ENCODE data around the gene MR1. TPM values are rescaled to one million over a fixed set of nuclear protein-coding genes. Genes with fewer than 3 reads are reported as not detected.

The MR1 gene
- total and polyA plus RNA-seq, 12 donors = 3.9 to 36.1 (median 26.1) TPM

DNA sequence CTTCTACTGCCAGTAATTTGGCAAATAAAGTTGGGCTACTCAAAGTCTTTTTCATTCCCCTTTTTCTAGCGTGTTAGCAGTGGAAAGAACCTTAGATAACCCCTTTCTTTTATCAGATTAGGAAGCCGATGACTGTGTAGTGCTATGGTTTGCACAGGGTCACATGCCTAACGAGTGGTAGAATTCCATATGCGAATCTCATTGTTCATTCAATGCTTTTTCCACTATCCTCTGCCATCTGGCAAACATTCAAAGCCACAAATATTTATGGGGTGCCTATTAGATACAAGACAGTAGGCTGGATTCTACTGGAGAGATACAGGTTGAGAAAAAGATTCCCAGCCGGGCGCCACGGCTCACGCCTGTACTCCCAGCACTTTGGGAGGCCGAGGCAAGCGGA, 39.9 kb downstream of the MR1 start:
- 75 to 81% (median 79%) methylated on average over 10 of the region's 10 CpGs for WGBS, 4 donors
- Histone ChIP-seq H3K36me3 (replicated peaks in 1 of 2) (no peaks in the 10 kb centered on the region), H3K4me3 (no peak overlapping the region), H3K4me1 (replicated peaks in 1 of 2) (no peaks in the 10 kb centered on the region), H3K27me3 (peaks cover 4% of the 10 kb centered on the region), H3K9me3 (replicated peaks in 1 of 3) (no peaks in the 10 kb centered on the region), H3K27ac (no peak overlapping the region)
- no peak for TF ChIP-seq POLR2A (IDR thresholded peaks at IDR 0.05)
- TF ChIP-seq, protein P1, sequence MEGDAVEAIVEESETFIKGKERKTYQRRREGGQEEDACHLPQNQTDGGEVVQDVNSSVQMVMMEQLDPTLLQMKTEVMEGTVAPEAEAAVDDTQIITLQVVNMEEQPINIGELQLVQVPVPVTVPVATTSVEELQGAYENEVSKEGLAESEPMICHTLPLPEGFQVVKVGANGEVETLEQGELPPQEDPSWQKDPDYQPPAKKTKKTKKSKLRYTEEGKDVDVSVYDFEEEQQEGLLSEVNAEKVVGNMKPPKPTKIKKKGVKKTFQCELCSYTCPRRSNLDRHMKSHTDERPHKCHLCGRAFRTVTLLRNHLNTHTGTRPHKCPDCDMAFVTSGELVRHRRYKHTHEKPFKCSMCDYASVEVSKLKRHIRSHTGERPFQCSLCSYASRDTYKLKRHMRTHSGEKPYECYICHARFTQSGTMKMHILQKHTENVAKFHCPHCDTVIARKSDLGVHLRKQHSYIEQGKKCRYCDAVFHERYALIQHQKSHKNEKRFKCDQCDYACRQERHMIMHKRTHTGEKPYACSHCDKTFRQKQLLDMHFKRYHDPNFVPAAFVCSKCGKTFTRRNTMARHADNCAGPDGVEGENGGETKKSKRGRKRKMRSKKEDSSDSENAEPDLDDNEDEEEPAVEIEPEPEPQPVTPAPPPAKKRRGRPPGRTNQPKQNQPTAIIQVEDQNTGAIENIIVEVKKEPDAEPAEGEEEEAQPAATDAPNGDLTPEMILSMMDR (IDR thresholded peaks at IDR 0.05) = no peak
- DNase-seq = no peak
- intact Hi-C loops (cut with DNase I) = no loop called here

DNA sequence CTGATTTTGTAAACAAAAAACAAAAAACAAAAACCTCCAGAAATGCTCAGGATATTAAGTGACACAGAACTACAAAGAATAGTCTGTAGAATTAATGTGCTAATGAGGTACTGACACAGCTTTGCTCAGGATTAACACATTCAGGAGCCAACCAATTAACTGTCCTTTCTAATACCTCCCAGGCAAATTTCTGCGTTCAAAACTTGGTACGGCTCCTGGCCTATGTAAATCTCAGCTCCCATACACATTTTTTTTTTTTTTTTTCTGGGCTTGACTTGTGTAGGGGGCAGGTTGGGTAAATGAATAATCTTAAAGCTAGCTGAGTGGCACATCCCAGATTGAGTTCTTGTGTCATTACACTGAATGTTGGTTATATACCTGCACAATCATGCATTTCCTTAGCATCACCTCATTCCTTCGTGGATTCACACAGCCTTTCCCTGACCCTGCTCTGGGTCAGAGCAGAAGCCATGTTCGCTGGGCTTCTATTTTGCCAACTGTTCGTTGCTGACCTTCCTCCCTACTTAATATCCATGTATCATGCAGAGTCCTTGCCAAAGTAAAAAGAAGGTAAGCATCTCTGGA, 42.1 kb downstream of the MR1 start:
- Histone ChIP-seq H3K27ac (no peak overlapping the region), H3K4me1 (replicated peaks in 1 of 2) (no peaks in the 10 kb centered on the region), H3K27me3 (peaks cover 4% of the 10 kb centered on the region), H3K4me3 (no peak overlapping the region), H3K36me3 (replicated peaks in 1 of 2) (no peaks in the 10 kb centered on the region), H3K9me3 (replicated peaks in 1 of 3) (no peaks in the 10 kb centered on the region)
- intact Hi-C loops (cut with DNase I) = no loop called here
- 71 to 74% (median 72%) methylated on average over 5 of the region's 5 CpGs for whole genome bisulfite sequencing, 4 donors
- DNase-seq = no peak
- TF ChIP-seq, protein P1 (IDR thresholded peaks at IDR 0.05) = no peak
- no peak for TF ChIP-seq POLR2A (IDR thresholded peaks at IDR 0.05)

DNA sequence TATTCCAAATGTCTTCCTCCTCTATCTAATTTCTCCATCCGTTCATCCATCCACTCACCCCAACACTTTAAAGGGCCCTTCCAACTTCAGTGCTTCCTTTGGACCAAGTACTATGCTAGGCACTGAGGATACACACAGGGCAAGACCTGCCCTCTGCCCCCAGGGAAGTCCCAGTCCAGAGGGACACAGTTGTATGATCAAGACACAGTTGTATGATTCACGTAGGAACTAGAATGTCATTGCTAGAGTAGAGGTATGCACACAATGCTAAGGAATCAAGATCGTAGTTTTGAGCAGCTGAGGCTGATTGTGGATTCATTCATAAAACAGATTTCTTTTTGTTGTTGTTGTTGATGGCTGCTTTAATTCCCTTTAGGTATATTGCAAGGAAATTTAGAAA, 43.1 kb downstream of the MR1 start:
- H3K27me3 ChIP-seq = peaks cover 4% of the 10 kb centered on the region
- intact Hi-C loops (cut with DNase I) = no loop called here
- H3K9me3 ChIP-seq (replicated peaks in 1 of 3) = no peaks in the 10 kb centered on the region
- no peak for TF ChIP-seq POLR2A (IDR thresholded peaks at IDR 0.05)
- TF ChIP-seq, protein P1 (IDR thresholded peaks at IDR 0.05) = no peak
- no peak overlapping the region for H3K4me3 ChIP-seq
- H3K27ac ChIP-seq = no peak overlapping the region
- H3K4me1 ChIP-seq (replicated peaks in 1 of 2) = no peaks in the 10 kb centered on the region
- no peaks in the 10 kb centered on the region for H3K36me3 ChIP-seq (replicated peaks in 1 of 2)
- DNase-seq = no peak
- 71 to 81% (median 75%) methylated on average over 3 of the region's 3 CpGs for WGBS, 4 donors

DNA sequence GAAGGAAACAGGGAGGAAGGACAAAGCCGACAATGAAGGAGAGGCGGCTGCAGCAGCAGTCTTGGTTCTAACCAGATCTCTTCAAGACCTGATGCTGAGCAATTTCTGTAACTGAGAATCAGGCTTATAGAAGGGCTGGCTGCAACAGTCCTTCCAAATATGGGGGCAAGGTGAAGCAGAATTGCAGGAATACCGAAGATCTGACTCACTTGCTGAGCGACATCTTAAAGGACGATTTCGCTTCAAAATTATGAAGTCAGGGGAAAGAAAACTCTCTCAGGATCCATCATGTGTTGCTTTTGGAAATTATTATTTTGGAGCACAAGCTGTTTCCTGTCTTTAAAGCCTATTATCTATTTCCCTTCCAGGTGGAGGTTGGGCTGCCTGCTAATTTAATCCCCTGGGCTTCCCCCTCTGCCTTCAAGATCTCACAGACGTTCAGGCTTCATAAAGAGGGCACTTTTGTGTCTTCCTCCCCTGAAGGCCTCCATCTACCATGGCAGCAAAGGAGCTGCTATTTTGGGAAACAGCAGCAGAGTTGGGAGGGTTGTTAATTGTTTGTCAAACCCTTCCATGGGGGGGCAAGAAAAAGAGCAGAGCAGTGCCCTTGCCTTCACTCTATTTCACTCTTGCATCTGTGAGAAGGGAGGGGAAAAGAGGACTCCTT, 43.9 kb downstream of the MR1 start:
- no peak overlapping the region for H3K4me3 ChIP-seq
- no peaks in the 10 kb centered on the region for H3K9me3 ChIP-seq (replicated peaks in 1 of 3)
- WGBS, 4 donors = 69 to 82% (median 76%) methylated on average over 7 of the region's 7 CpGs
- H3K36me3 ChIP-seq (replicated peaks in 1 of 2) = no peaks in the 10 kb centered on the region
- no peak overlapping the region for H3K27ac ChIP-seq
- no peaks in the 10 kb centered on the region for H3K4me1 ChIP-seq (replicated peaks in 1 of 2)
- TF ChIP-seq, protein P1 (IDR thresholded peaks at IDR 0.05) = no peak
- no peak for TF ChIP-seq POLR2A (IDR thresholded peaks at IDR 0.05)
- intact Hi-C loops (cut with DNase I) = no loop called here
- no peak for DNase-seq
- H3K27me3 ChIP-seq = peaks cover 4% of the 10 kb centered on the region
